Fibroblast of lung (primary cell): ENCODE data around the gene GRIK4.

ENCODE experiments used
- CTCF ChIP-seq, 2 donors: IDR thresholded peaks in 1 of 2; conservative IDR thresholded peaks in 1 of 2; 1 replicate in 1 of 2; 2 replicates in 1 of 2; pipeline ENCODE4 v1.5.1; 2011 to 2012; ENCODE audit warnings: low read length in 2 of 2, control low read depth in 1 of 2, inconsistent platforms in 1 of 2, low read depth in 1 of 2, mild to moderate bottlenecking in 1 of 2
- EZH2 ChIP-seq: IDR thresholded peaks from 2 replicates; pipeline ENCODE4 v1.5.1; 2012; ENCODE audit warnings: low read length, control low read depth, mild to moderate bottlenecking; ENCODE audit errors: missing control alignments

- TF ChIP-seq CTCF (conservative IDR thresholded peaks at IDR 0.05 in 1 of 2, IDR thresholded peaks at IDR 0.05 in 1 of 2; ENCODE audit: low read depth in 1 of 2, low read length in 2 of 2) (peak; percentile 66 to 73), EZH2 (no peak)
Measured at GRCh38 chr11:120715239-120715638, 203.7 kb downstream of the GRIK4 start.
